22Rv1 (cell line): ENCODE measurements around the gene MYOZ1.
"Not testable (repeated sequence)": the region's sequence is repeated elsewhere in the genome, so short reads cannot be mapped to it uniquely, and the experiment has no call there.

Source experiments
- H3K27ac ChIP-seq: fragments of 450-650 bp; 2 replicates; pipeline ENCODE4 v1.5.1; 2017
- CTCF ChIP-seq: fragments of 450-650 bp; IDR thresholded peaks from 2 replicates; pipeline ENCODE4 v1.5.1; 2017; ENCODE audit warnings: mild to moderate bottlenecking
- ZFX ChIP-seq: fragments of 450-650 bp; IDR thresholded peaks from 2 replicates; pipeline ENCODE4 v1.6.1; 2017; ENCODE audit warnings: antibody characterized with exemption, borderline replicate concordance

Gene MYOZ1, protein sequence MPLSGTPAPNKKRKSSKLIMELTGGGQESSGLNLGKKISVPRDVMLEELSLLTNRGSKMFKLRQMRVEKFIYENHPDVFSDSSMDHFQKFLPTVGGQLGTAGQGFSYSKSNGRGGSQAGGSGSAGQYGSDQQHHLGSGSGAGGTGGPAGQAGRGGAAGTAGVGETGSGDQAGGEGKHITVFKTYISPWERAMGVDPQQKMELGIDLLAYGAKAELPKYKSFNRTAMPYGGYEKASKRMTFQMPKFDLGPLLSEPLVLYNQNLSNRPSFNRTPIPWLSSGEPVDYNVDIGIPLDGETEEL

GRCh38 chr10:73641328-73642060, at the start of gene MYOZ1:
TSS of gene MYOZ1 (minus strand) at chr10:73641474. CDS start at chr10:73640017, 1,457 bp downstream.
- TF ChIP-seq ZFX (no peak), CTCF (no peak)
- H3K27ac ChIP-seq, result no peak within 1 kb of the TSS

DNA sequence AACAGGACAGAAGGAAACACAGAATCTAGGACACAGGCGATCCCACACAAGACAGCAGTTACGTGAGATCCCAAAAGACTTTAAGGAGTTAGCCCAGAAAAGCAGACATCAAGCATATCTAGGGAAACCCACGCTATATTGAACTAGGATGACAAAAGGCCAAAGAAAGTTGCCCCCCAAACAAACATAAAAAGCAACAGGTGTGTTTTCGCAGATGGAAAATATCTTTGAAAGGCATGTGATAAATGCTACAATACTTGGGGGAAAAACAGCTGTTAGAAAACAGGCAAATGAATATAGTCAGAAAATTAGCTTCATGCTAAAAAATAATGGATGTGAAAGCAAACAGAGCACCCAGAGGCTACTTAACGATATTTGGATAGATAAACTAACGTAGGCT, 49.5 kb upstream of the MYOZ1 start:
- not testable (repeated sequence) for H3K27ac ChIP-seq

- not testable (repeated sequence) for H3K27ac ChIP-seq
Measured at GRCh38 chr10:73689596-73689995, 48.3 kb upstream of the MYOZ1 start.

- not testable (repeated sequence) for H3K27ac ChIP-seq
Measured at GRCh38 chr10:73687641-73688040, 46.4 kb upstream of the MYOZ1 start.

- H3K27ac ChIP-seq, result not testable (repeated sequence)
Measured at GRCh38 chr10:73674546-73674945, 33.3 kb upstream of the MYOZ1 start.

- H3K27ac ChIP-seq, result not testable (repeated sequence)
Measured at GRCh38 chr10:73668378-73668777, 27.1 kb upstream of the MYOZ1 start.

GRCh38 chr10:73666153-73666809, 25.0 kb upstream of the MYOZ1 start:
- not testable (repeated sequence) for H3K27ac ChIP-seq

- not testable (repeated sequence) for H3K27ac ChIP-seq
Measured at GRCh38 chr10:73665581-73665980, 24.3 kb upstream of the MYOZ1 start.

- H3K27ac ChIP-seq, result not testable (repeated sequence)
Measured at GRCh38 chr10:73664156-73665040, 23.1 kb upstream of the MYOZ1 start.

GRCh38 chr10:73663621-73664020, 22.3 kb upstream of the MYOZ1 start:
- H3K27ac ChIP-seq, result not testable (repeated sequence)

DNA sequence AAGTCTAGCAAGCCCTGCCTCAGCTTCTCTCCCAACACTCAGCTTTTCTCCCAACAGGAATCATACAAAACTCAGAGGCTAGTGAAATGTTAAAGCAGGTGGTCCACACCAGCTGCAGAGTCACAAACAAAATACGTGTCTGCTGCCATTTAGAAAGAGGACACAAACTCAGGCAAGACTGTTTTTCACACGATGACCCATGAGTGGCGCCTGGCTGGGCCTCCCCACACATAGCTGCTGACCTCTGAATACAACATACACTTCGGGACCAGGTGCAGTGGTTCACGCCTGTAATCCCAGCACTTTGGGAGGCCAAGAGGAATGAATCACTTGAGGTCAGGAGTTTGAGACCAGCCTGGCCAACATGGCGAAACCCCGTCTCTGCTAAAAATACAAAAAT, 21.4 kb upstream of the MYOZ1 start:
- not testable (repeated sequence) for H3K27ac ChIP-seq

DNA sequence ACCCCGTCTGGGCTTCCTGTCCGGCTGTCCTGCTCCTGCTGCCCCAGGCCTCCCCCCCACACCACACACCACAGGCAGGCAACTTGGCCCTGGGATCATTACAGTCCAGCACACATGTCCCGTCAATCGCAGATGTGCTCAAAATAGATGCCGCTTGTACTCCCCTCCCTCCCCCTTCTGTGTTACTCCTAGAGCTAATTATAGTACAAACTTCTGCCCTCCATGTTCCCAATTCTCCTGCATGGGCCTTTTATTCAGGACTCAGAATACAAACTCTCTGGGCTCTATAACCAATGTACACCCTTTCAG, 14.7 kb upstream of the MYOZ1 start, which contains the start of gene SYNPO2L:
TSS of gene SYNPO2L (minus strand) at position 40 of the 309 bp plus-strand sequence. CDS start 107 bp downstream, outside the sequence.
- no peak within 1 kb of the TSS for H3K27ac ChIP-seq
- no peak for TF ChIP-seq ZFX
- no peak for TF ChIP-seq CTCF
